MM.1S (cell line): Measurements from ENCODE around the gene RACGAP1.

ENCODE experiments used
- CTCF ChIP-seq: fragments of 300-600 bp; sonication (generic); IDR thresholded peaks from 2 replicates; pipeline ENCODE4 v1.5.1; 2016; ENCODE audit warnings: antibody characterized with exemption, low read length, mixed read lengths
- EZH2 ChIP-seq: fragments of 300-600 bp; sonication (generic); optimal IDR thresholded peaks from 2 replicates; pipeline ENCODE3; 2017; ENCODE audit warnings: low read depth, mild to moderate bottlenecking, antibody characterized with exemption, low read length, mixed read lengths
- EZH2phosphoT487 ChIP-seq: fragments of 300-600 bp; sonication (generic); IDR thresholded peaks from 2 replicates; pipeline ENCODE4 v1.6.1; 2018; ENCODE audit warnings: antibody characterized with exemption, low read length

GRCh38 chr12:49947593-49948226, 77.6 kb downstream of the RACGAP1 start:
- TF ChIP-seq CTCF: no peak
- TF ChIP-seq EZH2phosphoT487: no peak
- TF ChIP-seq EZH2: no peak
